Measurements from ENCODE around the gene PLAAT2.
"Not testable (repeated sequence)": the region's sequence is repeated elsewhere in the genome, so short reads cannot be mapped to it uniquely, and the experiment has no call there.

Gene PLAAT2

GRCh38 chr11:63574856-63575602 is 11.8 kb upstream of the PLAAT2 start:
- DNase-seq = no peak

- no peak for DNase-seq
Observed at GRCh38 chr11:63573881-63574855, 11.0 kb upstream of the PLAAT2 start.

- DNase-seq = no peak
Observed at GRCh38 chr11:63572026-63572688, 9.0 kb upstream of the PLAAT2 start.

GRCh38 chr11:63569570-63569969 is 6.4 kb upstream of the PLAAT2 start:
- no peak for DNase-seq

GRCh38 chr11:63567044-63567840 is 4.1 kb upstream of the PLAAT2 start:
- peak; percentile 41 for DNase-seq

GRCh38 chr11:63564784-63565350 is 1.7 kb upstream of the PLAAT2 start:
- DNase-seq = no peak

GRCh38 chr11:63564056-63564774 is 1.0 kb upstream of the PLAAT2 start:
- no peak for DNase-seq

GRCh38 chr11:63560506-63561180 is 2.5 kb downstream of the PLAAT2 start:
- DNase-seq = peak; percentile 9

- peak; percentile 1 for DNase-seq
Observed at GRCh38 chr11:63558459-63559157, 4.6 kb downstream of the PLAAT2 start.

GRCh38 chr11:63557570-63557969 is 5.6 kb downstream of the PLAAT2 start:
- DNase-seq = peak; percentile 0

- peak; percentile 2 for DNase-seq
Observed at GRCh38 chr11:63556404-63557013, 6.7 kb downstream of the PLAAT2 start.

- no peak for DNase-seq
Observed at GRCh38 chr11:63554877-63555223, 8.3 kb downstream of the PLAAT2 start.

- DNase-seq = peak; percentile 32
Observed at GRCh38 chr11:63553759-63554158, 9.4 kb downstream of the PLAAT2 start.

- DNase-seq = no peak
Observed at GRCh38 chr11:63552921-63553320, 10.3 kb downstream of the PLAAT2 start.

GRCh38 chr11:63551889-63552266 is 11.3 kb downstream of the PLAAT2 start:
- no peak for DNase-seq

GRCh38 chr11:63551091-63551888 is 11.9 kb downstream of the PLAAT2 start:
- DNase-seq = no peak

- not testable (repeated sequence) for DNase-seq
Observed at GRCh38 chr11:63550156-63550700, 13.0 kb downstream of the PLAAT2 start.

GRCh38 chr11:63549411-63549810 is 13.8 kb downstream of the PLAAT2 start:
- no peak for DNase-seq

GRCh38 chr11:63548178-63548577 is 15.0 kb downstream of the PLAAT2 start:
- DNase-seq = no peak

All from activated CD4-positive, alpha-beta T cell treated with anti-CD3 and anti-CD28 coated beads for 1 hour (primary cell).